ENCODE measurements around the gene PLPP1.
A peak's percentile ranks its signal among the peaks of the same experiment; 100 is the strongest.

The PLPP1 gene

DNA sequence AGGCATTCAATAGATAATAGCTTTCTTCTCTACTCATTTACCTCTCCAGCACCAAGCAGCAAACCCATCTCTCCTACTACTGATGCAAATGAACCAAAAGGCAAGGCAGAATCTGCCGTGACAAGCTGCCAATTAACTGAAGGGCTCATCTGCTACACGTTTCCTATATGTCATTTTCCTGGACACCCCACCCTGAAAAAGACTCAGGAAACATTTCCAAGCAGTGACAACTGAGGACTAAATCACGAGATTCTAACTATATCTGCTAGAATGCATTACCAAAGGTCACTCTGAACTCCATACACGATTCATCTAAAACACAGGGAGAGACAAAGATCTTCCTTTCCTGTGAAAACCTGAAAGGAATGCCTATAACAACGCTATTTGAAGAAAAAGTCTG lies 12.9 kb downstream of the PLPP1 start:
- no peak for DNase-seq (ENCODE audit: low read depth in 2 of 2)
- no peak overlapping the region for H3K4me3 ChIP-seq (replicated peaks in 1 of 2; ENCODE audit: low read depth in 2 of 2, low read length in 2 of 2)
- TF ChIP-seq, protein P1, sequence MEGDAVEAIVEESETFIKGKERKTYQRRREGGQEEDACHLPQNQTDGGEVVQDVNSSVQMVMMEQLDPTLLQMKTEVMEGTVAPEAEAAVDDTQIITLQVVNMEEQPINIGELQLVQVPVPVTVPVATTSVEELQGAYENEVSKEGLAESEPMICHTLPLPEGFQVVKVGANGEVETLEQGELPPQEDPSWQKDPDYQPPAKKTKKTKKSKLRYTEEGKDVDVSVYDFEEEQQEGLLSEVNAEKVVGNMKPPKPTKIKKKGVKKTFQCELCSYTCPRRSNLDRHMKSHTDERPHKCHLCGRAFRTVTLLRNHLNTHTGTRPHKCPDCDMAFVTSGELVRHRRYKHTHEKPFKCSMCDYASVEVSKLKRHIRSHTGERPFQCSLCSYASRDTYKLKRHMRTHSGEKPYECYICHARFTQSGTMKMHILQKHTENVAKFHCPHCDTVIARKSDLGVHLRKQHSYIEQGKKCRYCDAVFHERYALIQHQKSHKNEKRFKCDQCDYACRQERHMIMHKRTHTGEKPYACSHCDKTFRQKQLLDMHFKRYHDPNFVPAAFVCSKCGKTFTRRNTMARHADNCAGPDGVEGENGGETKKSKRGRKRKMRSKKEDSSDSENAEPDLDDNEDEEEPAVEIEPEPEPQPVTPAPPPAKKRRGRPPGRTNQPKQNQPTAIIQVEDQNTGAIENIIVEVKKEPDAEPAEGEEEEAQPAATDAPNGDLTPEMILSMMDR (IDR thresholded peaks at IDR 0.05; ENCODE audit: low read depth, low read length) = no peak

DNA sequence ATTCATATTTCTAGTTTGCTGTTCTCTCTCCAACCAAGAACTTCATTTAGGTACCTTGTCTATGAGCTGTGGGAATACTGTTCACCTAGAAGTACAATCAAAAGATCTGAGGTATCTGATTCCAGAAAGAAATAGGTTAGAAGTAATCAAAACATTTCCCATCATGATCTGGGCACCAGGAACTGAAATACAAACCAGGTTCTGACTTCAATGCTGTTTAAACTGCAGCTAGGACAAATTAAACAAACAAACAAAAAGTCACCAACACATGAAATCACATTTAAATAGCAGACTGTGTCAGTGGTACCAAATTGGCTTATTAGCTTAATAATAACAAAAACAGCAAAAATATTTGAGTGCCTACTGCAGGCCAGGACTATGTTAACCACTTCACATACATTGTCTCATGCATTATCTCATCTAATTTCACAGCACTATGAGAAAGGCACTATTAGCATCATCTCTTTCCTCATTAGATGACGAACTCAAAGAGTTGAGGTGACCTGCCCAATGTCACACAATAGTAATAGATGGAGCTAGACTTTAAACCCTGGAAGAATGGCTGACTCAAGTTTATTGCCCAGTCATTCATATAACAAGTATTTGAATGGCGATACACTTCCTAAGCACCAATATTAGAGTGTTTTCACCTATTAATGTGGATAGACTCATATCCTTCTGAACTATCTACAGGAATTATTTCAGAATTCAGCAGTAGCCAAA lies 14.5 kb downstream of the PLPP1 start:
- no peak overlapping the region for H3K4me3 ChIP-seq (replicated peaks in 1 of 2; ENCODE audit: low read depth in 2 of 2, low read length in 2 of 2)
- TF ChIP-seq, protein P1 (IDR thresholded peaks at IDR 0.05; ENCODE audit: low read depth, low read length) = no peak
- no peak for DNase-seq (ENCODE audit: low read depth in 2 of 2)

GRCh38 chr5:55518831-55519390 lies 15.9 kb downstream of the PLPP1 start:
- no peak overlapping the region for H3K4me3 ChIP-seq (replicated peaks in 1 of 2; ENCODE audit: low read depth in 2 of 2, low read length in 2 of 2)
- DNase-seq (ENCODE audit: low read depth in 2 of 2) = no peak
- TF ChIP-seq, protein P1 (IDR thresholded peaks at IDR 0.05; ENCODE audit: low read depth, low read length) = no peak

GRCh38 chr5:55517804-55518203 lies 17.0 kb downstream of the PLPP1 start:
- H3K4me3 ChIP-seq (replicated peaks in 1 of 2; ENCODE audit: low read depth in 2 of 2, low read length in 2 of 2) = no peak overlapping the region
- peak in 1 of 2 donors; percentile 9 for DNase-seq (ENCODE audit: low read depth in 2 of 2)
- TF ChIP-seq, protein P1 (IDR thresholded peaks at IDR 0.05; ENCODE audit: low read depth, low read length) = no peak

- no peak overlapping the region for H3K4me3 ChIP-seq (replicated peaks in 1 of 2; ENCODE audit: low read depth in 2 of 2, low read length in 2 of 2)
- no peak for DNase-seq (ENCODE audit: low read depth in 2 of 2)
- TF ChIP-seq, protein P1 (IDR thresholded peaks at IDR 0.05; ENCODE audit: low read depth, low read length) = no peak
Observed at GRCh38 chr5:55511010-55511409, 23.8 kb downstream of the PLPP1 start.

DNA sequence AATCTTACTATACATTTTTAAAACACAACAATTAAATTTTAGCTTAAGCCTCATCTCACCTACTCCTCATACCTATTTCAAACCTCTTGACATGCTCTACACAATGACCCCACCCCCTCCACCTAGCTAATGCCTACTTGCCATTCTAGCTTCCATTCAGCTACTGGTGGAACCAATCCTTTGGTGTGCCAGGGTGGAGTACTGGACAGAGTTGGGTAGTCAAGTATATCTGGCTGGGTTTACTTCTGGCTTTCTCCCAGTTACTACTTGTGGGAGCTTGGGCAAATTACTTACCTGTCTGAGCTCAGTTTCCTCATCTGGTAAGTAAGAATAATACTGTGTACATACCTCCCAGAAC lies 24.3 kb downstream of the PLPP1 start:
- no peak overlapping the region for H3K4me3 ChIP-seq (replicated peaks in 1 of 2; ENCODE audit: low read depth in 2 of 2, low read length in 2 of 2)
- TF ChIP-seq, protein P1 (IDR thresholded peaks at IDR 0.05; ENCODE audit: low read depth, low read length) = no peak
- no peak for DNase-seq (ENCODE audit: low read depth in 2 of 2)
